Activated naive CD8-positive, alpha-beta T cell (primary cell): Measurements from ENCODE around the gene FHIT.

Experiments used
- H3K27ac Mint-ChIP-seq: one replicate; pipeline ENCODE4 v1.8.0; 2021; ENCODE audit warnings: mixed read lengths
- H3K27me3 Mint-ChIP-seq: one replicate; pipeline ENCODE4 v1.8.0; 2021; ENCODE audit warnings: mixed read lengths
- H3K36me3 Mint-ChIP-seq: one replicate; pipeline ENCODE4 v1.8.0; 2021; ENCODE audit warnings: mixed read lengths
- H3K4me1 Mint-ChIP-seq: one replicate; pipeline ENCODE4 v1.8.0; 2021; ENCODE audit warnings: low read depth, mixed read lengths
- H3K4me3 Mint-ChIP-seq: one replicate; pipeline ENCODE4 v1.8.0; 2021; ENCODE audit warnings: mild to moderate bottlenecking, mixed read lengths
- H3K9me3 Mint-ChIP-seq: one replicate; pipeline ENCODE4 v1.8.0; 2021; ENCODE audit warnings: low read depth, mixed read lengths

The FHIT gene

DNA sequence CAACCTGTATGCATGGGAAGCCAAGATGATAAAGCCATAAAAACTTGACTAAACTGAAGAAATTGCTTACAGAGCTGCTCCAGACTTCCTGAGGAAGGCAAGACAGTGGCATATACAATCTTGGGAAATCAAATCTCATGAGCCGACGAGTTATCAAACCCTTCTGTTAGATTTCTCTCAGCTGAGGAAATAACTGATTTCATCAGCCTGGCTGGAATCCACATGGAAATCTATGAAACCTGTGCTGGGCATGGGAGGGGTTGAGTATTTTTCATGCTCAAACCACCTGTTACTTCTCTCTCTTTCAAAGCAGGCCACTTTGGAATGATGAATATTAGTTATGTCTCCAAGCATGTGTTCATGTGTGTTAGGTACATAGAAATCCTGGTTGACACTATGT lies 727.7 kb downstream of the FHIT start:
- Mint-ChIP-seq H3K36me3 (peaks cover 7% of the 10 kb centered on the region), H3K4me1 (no peaks in the 10 kb centered on the region), H3K27ac (no peak overlapping the region)

DNA sequence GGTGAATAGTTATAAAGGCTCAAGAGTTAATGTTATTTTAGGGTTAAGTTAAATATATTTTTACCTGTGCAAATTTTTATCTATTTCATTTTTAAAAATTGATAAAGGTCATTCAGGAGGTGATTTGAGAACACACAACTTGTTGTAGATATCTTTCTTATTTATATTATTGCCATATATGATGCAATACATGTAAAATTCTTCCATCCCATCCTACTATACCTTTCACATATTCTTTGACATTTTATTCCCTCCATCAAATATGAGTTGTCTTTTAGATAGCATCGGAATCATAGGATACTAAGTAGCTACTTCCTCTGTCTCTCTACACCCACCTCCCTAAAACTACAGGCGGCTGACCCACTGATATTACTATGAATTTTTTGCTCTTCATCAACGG lies 734.1 kb downstream of the FHIT start:
- Mint-ChIP-seq H3K27ac (no peak overlapping the region), H3K4me3 (no peak overlapping the region), H3K36me3 (peaks cover 2% of the 10 kb centered on the region), H3K27me3 (no peaks in the 10 kb centered on the region), H3K4me1 (no peaks in the 10 kb centered on the region), H3K9me3 (no peaks in the 10 kb centered on the region)

More for the DNA sequence above, 727.7 kb downstream of the FHIT start:
- no peaks in the 10 kb centered on the region for H3K27me3 Mint-ChIP-seq
- H3K9me3 Mint-ChIP-seq, result no peaks in the 10 kb centered on the region
- H3K4me3 Mint-ChIP-seq, result no peak overlapping the region

DNA sequence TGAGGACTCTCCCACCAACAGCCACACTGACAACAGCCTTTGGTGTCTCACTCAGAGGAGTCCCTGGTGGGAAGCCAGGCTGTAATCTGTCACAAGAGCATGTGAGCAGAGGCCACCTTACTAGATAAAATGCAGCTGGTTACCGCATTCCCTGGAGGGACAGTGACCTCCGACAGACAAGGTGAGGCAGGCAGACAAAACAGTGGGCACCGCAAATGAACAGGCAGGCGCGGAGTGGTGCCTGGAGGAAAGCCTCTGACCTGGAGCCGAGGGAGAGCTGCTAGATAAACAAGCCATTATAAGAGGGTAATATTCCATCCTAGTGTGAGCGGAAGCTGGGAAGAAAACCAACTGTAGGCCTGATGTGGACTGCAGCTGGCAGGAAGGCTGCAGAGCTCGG lies 736.4 kb downstream of the FHIT start:
- no peak overlapping the region for H3K27ac Mint-ChIP-seq
- no peaks in the 10 kb centered on the region for H3K9me3 Mint-ChIP-seq
- no peak overlapping the region for H3K4me3 Mint-ChIP-seq
- no peaks in the 10 kb centered on the region for H3K27me3 Mint-ChIP-seq
- H3K36me3 Mint-ChIP-seq, result no peaks in the 10 kb centered on the region
- H3K4me1 Mint-ChIP-seq, result no peaks in the 10 kb centered on the region

DNA sequence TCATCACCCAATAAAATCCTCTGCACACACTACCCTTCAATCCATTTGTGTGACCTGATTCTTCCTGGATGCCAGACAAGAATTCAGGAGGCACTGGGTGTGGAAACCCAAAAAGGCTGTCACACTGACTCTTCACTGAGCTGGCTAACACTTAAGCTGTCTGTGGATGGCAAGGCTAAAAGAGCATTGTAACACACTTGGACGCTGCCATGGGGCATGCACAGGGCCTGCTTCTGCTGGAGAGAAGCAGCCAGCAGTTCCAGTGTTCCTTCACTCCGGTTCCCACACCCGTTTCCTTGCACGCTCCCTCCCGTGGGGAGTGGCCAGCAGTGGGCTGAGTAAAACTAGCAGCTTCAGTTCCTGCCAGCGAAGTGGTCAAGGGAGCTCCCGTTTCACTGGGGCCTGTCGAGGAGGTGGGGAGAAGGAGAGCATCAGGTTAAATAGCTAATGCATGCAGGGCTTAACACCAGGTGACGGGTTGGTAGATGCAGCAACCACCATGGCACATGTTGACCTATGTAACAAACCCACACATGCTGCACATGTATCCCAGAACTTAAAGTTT lies 737.1 kb downstream of the FHIT start:
- Mint-ChIP-seq H3K27me3 (no peaks in the 10 kb centered on the region), H3K27ac (no peak overlapping the region), H3K4me1 (no peaks in the 10 kb centered on the region), H3K36me3 (peaks cover 3% of the 10 kb centered on the region), H3K9me3 (no peaks in the 10 kb centered on the region), H3K4me3 (no peak overlapping the region)

DNA sequence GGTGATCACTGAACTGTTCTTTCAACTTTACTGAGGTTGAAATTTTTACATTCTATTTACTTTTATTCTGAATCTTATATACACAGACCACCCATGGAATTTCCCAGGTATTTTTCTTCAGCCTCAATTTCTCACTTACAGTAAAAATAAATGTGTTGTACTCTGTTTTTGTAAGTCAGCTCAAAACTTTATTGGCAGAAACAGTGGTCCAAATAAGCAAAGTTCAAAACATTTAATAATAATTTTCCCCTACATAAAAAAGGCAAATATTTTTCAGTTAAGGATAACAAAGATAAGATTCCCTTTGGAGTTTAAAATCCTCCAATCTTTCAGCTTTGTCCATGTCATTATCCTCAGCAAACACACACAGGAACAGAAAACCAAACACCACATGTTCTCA lies 738.0 kb downstream of the FHIT start:
- Mint-ChIP-seq H3K4me1 (no peaks in the 10 kb centered on the region), H3K27ac (no peak overlapping the region), H3K9me3 (no peaks in the 10 kb centered on the region), H3K27me3 (no peaks in the 10 kb centered on the region), H3K4me3 (no peak overlapping the region), H3K36me3 (peaks cover 3% of the 10 kb centered on the region)

DNA sequence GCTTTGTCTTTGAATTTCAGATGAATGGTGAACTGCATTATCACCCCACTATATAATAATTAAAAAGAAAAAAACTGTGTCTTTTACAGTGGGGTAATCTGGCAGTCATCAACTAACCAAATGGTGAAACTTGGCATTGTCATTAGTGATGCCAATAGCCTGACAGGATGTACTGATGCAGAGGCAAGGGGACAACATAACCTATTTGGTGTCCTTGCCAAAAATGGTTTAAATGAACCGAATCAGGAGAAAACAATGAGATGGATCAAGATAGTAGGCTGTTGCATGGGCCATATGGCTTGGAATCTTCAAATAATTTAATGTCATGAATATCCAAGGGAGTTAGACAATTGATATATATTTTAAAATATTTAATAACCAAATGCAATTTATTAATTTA lies 738.7 kb downstream of the FHIT start:
- no peaks in the 10 kb centered on the region for H3K27me3 Mint-ChIP-seq

DNA sequence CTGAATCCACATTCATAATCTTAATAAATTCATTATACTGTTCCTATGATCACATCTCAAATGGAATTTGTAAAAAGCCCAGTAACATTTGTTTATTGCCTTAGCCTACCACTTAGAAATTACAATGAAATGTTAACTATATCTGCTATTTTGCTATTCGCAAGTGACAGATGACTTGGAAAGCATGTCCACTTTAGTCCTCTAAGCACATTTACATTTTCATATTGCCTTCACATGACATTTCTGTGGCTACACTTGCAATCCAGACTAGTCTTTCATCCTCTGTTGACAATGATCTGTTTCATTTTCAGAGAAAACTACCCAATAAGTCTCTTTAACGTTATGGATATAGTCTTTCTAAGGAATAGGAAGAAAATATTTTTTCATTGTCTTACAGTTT lies 741.8 kb downstream of the FHIT start:
- no peaks in the 10 kb centered on the region for H3K27me3 Mint-ChIP-seq
- H3K4me1 Mint-ChIP-seq, result no peaks in the 10 kb centered on the region
- H3K4me3 Mint-ChIP-seq, result no peak overlapping the region
- peaks cover 9% of the 10 kb centered on the region for H3K36me3 Mint-ChIP-seq
- H3K9me3 Mint-ChIP-seq, result peaks cover 10% of the 10 kb centered on the region
- no peak overlapping the region for H3K27ac Mint-ChIP-seq

More for the DNA sequence above, 738.7 kb downstream of the FHIT start:
- peaks cover 5% of the 10 kb centered on the region for H3K36me3 Mint-ChIP-seq
- peaks cover 5% of the 10 kb centered on the region for H3K9me3 Mint-ChIP-seq
- H3K4me3 Mint-ChIP-seq, result no peak overlapping the region
- H3K27ac Mint-ChIP-seq, result no peak overlapping the region
- H3K4me1 Mint-ChIP-seq, result no peaks in the 10 kb centered on the region

DNA sequence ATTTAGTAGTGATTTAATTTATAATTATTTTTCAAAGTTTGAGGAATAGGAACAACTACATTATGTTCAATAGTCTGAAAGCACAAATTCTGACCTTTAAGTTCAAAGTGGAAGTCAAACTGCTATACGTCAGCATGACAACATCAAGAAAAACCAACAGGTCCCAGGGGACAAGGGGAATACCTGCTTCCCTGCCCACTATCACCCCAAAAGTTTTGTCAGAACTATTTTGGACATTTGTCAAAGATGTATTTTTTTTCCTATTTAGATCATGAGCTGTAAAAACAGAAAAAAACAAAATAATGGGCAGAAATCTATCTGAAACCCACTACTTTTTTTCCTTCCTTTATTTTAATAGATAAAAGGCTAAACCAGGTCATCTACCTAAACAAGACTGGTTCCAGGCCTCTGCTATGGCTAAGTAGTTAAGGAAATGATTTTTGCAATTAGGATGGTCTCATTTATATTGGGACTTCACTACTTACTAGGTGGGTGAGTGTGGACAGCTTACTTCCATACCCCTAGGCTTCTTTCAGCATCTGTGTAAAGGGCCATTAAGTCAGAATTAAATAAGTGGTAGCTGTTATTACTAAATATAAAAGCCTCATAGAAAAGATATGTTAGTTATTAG lies 746.3 kb downstream of the FHIT start:
- Mint-ChIP-seq H3K4me1 (no peaks in the 10 kb centered on the region), H3K4me3 (no peak overlapping the region), H3K27ac (no peak overlapping the region), H3K9me3 (peaks cover 10% of the 10 kb centered on the region), H3K36me3 (peaks cover 9% of the 10 kb centered on the region), H3K27me3 (no peaks in the 10 kb centered on the region)

DNA sequence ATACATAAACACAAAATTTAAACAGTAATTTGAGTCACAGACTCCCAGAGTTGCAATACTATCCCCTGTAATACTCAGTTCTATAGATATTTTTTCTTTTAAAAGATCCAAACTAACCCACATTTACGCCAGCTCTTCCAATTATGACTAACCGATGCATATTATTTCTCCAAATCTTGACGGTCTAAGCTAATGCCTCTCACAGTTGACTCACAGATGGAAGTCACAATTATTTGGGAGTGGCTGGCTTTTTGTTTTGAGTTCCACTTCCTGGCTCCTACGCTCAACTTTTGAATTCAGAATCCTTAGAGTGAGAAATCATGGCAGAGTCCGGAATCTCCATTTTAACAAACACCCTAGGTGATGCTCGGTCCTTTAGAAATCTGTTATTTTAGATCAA lies 749.9 kb downstream of the FHIT start:
- H3K9me3 Mint-ChIP-seq, result no peaks in the 10 kb centered on the region
- H3K27ac Mint-ChIP-seq, result no peak overlapping the region
- peaks cover 2% of the 10 kb centered on the region for H3K36me3 Mint-ChIP-seq
- no peaks in the 10 kb centered on the region for H3K4me1 Mint-ChIP-seq
- H3K4me3 Mint-ChIP-seq, result no peak overlapping the region
- H3K27me3 Mint-ChIP-seq, result no peaks in the 10 kb centered on the region

DNA sequence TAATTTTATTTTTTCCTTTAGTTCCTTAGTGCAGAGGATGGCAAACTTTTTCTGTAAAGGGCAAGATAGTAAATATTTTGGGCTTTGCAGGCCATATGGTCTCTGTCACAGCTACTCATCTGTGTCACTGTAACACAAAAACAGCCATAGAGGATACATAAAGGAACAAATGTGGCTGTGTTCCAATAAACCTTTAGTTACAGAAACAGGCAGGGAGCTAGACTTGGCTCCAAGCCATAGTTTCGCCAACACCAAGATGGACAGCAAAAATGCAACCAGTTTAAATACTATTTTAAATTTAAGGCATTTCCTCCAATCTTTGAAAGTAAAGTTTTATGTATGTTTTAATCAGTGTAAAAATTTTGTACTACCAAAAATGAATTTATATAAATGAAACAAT lies 753.4 kb downstream of the FHIT start:
- Mint-ChIP-seq H3K9me3 (no peaks in the 10 kb centered on the region), H3K27ac (no peak overlapping the region), H3K36me3 (peaks cover 4% of the 10 kb centered on the region), H3K27me3 (no peaks in the 10 kb centered on the region), H3K4me1 (no peaks in the 10 kb centered on the region), H3K4me3 (no peak overlapping the region)

DNA sequence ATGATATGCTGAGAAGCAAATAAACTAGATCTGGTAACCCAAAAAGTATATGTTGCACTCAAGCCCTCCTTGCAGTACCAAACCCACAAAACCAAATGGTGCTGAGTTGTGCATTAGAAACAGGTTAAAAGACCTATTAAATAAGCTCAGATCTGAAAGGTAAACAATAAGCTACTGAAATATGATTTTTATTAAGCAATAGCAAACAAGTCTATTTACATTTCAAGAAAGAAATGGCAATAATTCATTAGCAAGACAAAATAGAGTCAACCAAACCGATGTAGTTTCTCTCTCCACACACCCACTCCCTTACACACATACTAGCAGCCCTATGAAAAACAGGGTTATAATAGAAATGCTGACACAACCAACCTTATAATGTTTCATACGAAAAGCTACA lies 760.3 kb downstream of the FHIT start:
- Mint-ChIP-seq H3K27ac (no peak overlapping the region), H3K4me1 (no peaks in the 10 kb centered on the region), H3K27me3 (no peaks in the 10 kb centered on the region), H3K9me3 (no peaks in the 10 kb centered on the region), H3K4me3 (no peak overlapping the region), H3K36me3 (peaks cover 4% of the 10 kb centered on the region)

DNA sequence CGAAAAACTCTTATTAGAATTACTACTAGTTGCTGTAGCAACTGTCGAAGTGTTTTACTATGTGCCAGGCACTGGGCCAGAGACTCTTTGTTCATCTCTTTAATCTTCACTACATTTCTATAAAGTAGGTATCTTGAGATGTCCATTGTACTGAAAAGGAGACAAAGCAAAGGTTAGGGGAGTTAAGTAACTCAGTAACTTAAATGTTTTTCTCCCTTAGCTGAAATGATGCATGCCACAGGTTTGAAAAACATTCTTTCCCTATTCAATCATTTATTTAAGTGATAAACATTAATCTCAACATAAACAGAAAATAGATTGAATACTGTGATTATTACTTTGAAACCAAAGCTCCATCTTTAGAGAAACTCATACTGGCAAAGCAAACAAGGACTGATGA lies 776.2 kb downstream of the FHIT start:
- Mint-ChIP-seq H3K9me3 (no peaks in the 10 kb centered on the region), H3K27ac (no peak overlapping the region), H3K4me1 (no peaks in the 10 kb centered on the region), H3K27me3 (no peaks in the 10 kb centered on the region), H3K36me3 (peaks cover 6% of the 10 kb centered on the region), H3K4me3 (no peak overlapping the region)

DNA sequence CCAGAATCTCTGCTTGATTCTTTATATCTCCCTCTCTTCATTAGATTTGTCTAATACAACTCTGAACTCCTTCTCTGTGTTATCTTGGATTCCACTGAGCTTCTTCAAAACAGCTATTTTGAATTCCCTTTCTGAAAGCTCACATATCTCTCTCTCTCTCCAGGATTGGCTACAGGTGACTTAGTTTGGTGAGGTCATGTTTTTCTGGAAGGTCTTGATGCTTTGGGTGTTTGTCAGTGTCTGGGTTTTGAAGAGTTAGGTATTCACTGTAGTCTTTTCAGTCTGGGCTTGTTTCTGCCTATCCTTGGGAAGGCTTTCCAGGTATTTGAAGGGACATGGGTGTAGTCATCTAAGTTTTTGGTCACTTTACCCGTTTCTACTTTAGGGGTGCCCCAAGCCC lies 781.8 kb downstream of the FHIT start:
- Mint-ChIP-seq H3K4me1 (no peaks in the 10 kb centered on the region), H3K36me3 (peaks cover 8% of the 10 kb centered on the region), H3K27ac (no peak overlapping the region), H3K27me3 (peaks cover 1% of the 10 kb centered on the region), H3K9me3 (peaks cover 26% of the 10 kb centered on the region), H3K4me3 (no peak overlapping the region)

DNA sequence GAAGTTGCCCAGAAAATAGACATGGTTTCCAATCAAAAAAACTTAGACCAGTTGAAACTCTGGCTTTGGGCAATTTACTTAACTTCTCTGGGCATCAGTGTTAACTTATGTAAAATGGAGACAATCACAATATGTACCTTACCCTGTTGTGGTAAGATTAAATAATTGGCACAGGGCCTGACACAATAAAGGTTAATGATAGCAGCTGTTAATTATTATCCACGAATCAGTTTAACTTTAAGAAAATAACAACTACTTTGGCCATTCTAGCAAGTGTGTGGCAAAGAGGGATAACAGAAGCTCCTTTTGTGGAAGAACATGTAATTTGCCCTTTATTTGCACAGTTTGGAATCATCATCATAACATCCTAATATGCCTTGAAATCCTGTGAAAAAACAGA lies 787.6 kb downstream of the FHIT start:
- Mint-ChIP-seq H3K27me3 (no peaks in the 10 kb centered on the region), H3K4me3 (no peak overlapping the region), H3K9me3 (peaks cover 19% of the 10 kb centered on the region), H3K27ac (no peak overlapping the region), H3K4me1 (no peaks in the 10 kb centered on the region), H3K36me3 (no peaks in the 10 kb centered on the region)

DNA sequence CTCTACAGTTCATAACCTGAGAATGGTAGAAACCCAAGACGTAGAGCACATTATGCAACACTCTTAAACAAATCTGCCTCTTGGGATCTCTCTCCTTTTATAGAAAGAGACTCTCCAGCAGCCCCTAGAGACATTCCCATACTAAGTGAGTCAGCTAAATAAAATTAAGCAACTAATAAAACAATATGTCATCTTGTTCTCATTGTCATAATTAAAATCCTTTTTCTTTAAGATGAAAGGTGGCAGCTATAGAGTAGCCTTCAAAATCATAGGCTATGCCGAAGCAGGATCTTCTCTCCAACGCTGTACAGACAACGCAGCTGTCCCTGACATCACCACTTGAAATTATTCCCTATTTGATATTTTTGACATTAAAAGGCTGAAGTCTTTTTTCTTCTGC lies 790.0 kb downstream of the FHIT start:
- no peaks in the 10 kb centered on the region for H3K27me3 Mint-ChIP-seq
- H3K4me1 Mint-ChIP-seq, result peaks cover 5% of the 10 kb centered on the region
- no peak overlapping the region for H3K27ac Mint-ChIP-seq
- no peak overlapping the region for H3K4me3 Mint-ChIP-seq
- H3K36me3 Mint-ChIP-seq, result no peaks in the 10 kb centered on the region
- peaks cover 9% of the 10 kb centered on the region for H3K9me3 Mint-ChIP-seq

DNA sequence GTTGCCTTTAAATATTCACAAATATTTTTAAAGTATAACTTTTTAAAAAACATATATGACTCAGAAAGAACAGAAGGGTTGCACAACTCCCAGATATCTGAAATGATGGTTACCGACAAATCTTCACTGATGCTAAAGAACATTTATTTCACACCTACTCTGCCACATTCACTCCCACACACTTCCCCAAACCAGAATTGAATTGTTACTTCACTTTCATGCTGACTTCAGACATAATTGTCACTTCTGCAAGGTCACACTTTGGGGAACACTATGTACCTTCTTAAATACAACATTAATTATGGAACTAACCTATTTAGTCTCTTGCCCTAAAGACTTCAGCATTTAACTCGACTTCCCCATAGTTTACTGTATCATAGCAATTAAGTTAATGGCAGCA lies 795.1 kb downstream of the FHIT start:
- Mint-ChIP-seq H3K9me3 (peaks cover 4% of the 10 kb centered on the region), H3K27me3 (no peaks in the 10 kb centered on the region), H3K4me1 (peaks cover 15% of the 10 kb centered on the region), H3K36me3 (no peaks in the 10 kb centered on the region), H3K27ac (no peak overlapping the region), H3K4me3 (no peak overlapping the region)
